Astrocyte of the hippocampus (primary cell): ENCODE measurements around the gene WFDC10A.
"Not testable (repeated sequence)": the region's sequence is repeated elsewhere in the genome, so short reads cannot be mapped to it uniquely, and the experiment has no call there.

Source experiments
- DNase-seq: peaks from one replicate; pipeline ENCODE4 v3.0.0; 2011; ENCODE audit warnings: low read depth, low spot score

The WFDC10A gene

GRCh38 chr20:45647441-45648050 is 18.0 kb downstream of the WFDC10A start:
- DNase-seq: no peak

- no peak for DNase-seq
Measured at GRCh38 chr20:45649312-45649863, 19.8 kb downstream of the WFDC10A start.

GRCh38 chr20:45651726-45652125 is 22.2 kb downstream of the WFDC10A start:
- not testable (repeated sequence) for DNase-seq

- not testable (repeated sequence) for DNase-seq
Measured at GRCh38 chr20:45657038-45657437, 27.5 kb downstream of the WFDC10A start.

- DNase-seq: no peak
Measured at GRCh38 chr20:45670139-45670538, 40.6 kb downstream of the WFDC10A start, which contains the start of gene WFDC11. Gene WFDC11 (minus strand): TSS chr20:45670239. CDS start chr20:45650600, 19,639 bp downstream.

- no peak for DNase-seq
Measured at GRCh38 chr20:45672765-45673164, 43.2 kb downstream of the WFDC10A start.

- DNase-seq: no peak
Measured at GRCh38 chr20:45679650-45680049, 50.1 kb downstream of the WFDC10A start.
